GM21737 (cell line): Measurements from ENCODE around the gene CYP4F3.
"Not testable (repeated sequence)": the region's sequence is repeated elsewhere in the genome, so short reads cannot be mapped to it uniquely, and the experiment has no call there.

Experiments used
- ATAC-seq: cut with Tn5 transposase; IDR thresholded peaks from one replicate; pipeline ENCODE4 v1.9.1; 2021; ENCODE audit warnings: mild to moderate bottlenecking, moderate library complexity; ENCODE audit not compliant: unreplicated experiment

Gene CYP4F3

DNA sequence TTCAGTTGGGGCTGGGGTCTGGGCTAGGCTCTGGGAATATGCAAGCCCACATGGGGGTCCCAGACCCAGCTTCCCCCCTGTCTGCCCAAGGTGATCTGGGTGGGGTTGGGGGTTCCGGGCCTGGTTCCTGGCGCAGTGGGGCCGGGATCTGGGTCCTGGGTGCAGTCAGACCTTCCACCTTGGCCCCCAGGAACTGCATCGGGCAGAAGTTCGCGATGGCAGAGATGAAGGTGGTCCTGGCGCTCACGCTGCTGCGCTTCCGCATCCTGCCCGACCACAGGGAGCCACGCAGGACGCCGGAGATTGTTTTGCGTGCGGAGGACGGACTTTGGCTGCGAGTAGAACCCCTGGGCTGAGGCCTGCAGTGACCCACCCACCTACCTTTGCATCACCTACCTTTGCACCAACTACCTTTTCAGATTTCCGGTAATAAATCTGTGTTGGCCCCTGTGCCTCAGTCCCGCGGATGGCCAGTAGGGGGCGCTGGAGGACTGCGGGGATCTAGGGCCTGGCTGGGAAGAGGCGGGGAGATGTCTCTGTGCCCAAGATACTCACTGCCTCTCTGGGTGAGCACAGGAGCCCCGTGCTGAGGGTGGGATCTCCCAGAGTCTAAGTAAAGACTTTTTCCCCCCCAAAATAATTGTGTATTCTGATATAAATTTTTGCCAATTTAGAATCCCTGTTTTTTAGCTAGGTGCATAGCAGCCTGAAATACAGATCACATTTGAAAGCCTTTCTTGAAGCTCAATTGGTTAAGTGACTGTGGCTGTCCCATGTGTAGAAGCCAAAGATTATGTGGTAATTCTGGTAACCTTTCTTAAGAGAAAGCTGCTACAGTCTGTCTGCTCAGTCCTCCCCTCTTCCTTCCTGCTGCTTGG is 11.5 kb upstream of the CYP4F3 start:
- no peak for ATAC-seq

DNA sequence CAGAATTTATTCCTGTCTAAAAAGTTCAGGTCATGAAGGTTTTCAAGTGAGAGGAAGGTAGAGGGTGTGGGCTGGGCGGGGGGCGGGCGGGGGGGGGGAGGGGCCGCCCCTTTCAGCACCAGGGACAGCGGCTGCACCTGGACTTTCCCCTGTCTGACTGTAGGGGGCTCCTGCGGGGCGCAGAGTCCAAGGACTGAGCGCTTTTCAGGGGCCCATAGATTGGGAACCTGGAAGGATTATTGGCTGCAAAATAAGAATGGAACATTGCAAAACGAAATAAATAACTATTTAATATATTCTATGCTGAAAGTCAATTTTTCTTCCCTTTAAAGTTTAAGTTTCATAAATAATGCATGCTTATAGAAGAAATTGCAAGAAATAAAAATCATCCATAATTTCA is 8.9 kb upstream of the CYP4F3 start:
- ATAC-seq = no peak

DNA sequence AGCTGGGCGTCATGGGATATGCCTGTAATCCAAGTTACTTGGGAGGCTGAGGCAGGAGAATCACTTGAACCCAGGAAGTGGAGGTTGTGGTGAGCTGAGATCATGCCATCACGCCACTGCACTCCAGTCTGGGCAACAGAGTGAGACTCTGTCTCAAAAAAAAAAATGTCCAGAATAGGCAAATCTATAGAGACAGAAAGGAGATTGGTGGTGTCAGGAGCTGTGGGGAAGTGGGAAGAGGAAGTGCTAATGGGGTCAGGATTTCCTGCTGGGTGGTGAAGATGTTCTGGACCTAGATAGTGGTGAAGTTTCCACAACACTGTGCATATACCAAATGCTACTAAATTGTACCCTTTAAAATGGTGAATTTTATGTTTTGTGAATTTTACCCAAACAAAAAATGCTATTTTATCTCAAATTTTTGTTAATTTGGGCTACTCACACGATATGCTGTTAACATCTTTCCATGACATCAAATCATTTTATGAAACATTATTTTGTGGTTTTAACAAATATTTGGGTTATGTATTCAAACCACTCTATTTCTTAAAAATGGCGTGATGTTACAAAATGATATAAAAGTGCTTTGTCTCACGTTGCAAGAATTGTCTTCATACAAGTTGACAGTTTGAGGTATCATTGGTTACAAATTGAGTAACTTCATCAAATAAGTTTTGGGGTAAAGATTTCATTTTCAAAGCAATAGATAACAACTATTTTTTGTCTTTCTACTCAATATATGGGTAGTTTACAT is 7.4 kb upstream of the CYP4F3 start:
- ATAC-seq = no peak

DNA sequence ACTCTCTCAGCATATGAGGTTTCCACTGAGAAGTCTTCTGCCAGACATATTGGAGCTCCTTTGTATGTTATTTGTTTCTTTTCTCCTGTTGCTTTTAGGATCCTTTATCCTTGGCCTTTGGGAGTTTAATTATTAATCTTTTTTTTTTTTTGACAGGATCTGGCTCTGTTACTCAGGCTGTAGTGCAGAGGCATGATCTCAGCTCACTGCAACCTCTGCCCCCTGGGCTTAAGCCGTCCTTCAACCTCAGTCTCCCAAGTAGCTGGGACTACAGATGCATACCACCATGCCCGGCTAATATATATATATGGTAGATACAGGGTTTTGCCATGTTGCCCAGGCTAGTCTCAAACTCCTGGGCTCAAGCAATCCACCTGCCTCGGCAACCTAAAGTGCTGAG is 6.6 kb upstream of the CYP4F3 start:
- no peak for ATAC-seq

DNA sequence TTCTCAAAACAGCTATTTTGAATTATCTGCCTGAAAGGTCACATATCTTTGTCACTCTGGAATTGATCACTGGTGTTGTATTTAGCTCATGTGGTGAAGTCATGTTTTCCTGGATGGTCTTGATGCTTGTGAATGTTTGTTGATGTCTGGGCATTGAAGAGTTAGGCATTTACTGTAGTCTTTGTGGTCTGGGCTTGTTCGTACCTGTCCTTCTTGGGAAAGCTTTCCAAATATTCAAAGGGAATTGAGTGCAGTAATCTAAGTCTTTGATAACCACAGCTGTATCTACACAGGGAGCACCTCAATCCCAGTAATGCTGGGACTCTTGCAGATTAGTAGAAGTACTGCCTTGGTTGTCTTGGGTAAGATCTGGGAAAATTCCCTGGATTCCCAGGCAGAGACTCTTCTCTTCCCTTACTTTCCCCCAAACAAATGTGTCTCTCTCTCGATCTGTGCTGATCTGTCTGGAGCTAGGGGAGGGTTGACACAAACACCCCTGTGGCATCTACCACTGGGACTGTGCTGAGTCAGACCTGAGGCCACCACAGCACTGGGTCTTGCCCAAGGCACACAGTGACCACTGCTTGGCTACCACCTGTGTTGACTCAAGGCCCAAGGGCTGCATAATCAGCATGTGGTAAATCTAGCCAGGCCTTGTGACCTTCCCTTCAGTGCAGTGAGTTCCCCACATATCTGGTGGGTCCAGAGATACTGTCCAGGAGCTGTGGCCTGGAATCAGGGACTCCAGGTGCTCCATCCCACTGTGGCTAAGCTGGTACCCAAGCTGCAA is 5.5 kb upstream of the CYP4F3 start:
- no peak for ATAC-seq

DNA sequence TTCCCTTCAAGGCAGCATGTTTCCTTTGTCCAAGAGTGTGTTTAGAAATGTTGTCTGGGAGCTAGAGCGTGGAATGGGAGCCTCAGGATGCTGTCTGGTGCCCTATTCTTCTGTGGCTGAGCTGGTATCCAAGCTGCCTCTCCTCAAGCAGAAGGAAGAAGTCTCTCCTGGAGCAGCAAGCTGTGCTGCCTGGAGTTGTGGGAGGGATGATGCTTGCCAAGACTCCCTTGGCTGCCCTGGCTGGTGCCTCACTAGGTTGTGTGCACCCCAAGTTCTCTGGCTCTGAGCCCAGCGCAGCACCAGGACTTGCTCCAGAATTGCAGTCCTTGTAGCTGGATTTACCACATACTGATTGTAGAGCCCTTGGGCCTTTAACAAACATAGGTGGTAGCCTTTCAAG is 4.7 kb upstream of the CYP4F3 start:
- ATAC-seq = no peak

DNA sequence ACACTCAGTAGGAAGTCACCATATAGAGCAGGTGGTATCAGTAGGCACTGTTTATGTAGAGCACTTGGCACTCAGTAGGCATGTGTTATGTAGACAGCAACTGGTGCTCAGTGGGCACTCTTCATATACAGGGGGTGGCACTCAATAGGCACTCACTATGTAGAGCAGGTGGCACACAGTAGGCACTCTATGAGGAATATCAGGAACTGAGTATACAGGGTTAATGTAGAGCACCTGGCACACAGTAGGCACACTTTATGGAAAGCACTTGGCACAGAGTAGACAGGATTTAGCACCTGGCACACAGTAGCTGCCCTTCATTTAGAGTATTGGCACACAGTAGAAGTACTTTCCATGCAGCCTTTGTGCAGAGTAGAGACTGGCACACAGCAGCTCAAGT is 1.1 kb upstream of the CYP4F3 start:
- ATAC-seq = no peak

DNA sequence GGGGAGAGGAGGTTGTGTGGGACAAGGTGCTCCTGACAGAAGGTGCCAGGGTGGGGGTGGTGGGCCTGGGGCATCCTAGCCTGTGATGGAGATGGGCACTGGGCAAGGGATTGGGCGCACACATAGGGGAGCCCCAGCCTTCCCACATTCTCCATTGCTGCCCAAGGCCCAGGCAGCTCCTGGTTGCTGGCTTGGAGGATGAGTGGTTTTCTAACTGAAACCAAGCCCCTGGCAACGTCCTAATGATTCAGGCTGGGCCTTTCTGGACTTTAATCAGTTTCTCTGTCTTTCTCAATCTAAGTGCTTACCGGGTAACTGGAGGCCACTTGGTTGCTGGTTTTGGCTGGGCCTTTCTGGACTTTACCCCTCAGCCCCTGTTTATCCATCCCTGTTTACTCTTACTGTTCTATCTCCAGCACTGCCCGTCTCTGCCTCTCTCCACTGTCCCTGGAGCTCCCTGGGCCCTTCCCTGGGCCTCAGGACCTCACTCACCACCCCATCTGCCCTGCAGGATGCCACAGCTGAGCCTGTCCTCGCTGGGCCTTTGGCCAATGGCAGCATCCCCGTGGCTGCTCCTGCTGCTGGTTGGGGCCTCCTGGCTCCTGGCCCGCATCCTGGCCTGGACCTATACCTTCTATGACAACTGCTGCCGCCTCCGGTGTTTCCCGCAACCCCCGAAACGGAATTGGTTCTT is 354 bp downstream of the CYP4F3 start:
- no peak for ATAC-seq

DNA sequence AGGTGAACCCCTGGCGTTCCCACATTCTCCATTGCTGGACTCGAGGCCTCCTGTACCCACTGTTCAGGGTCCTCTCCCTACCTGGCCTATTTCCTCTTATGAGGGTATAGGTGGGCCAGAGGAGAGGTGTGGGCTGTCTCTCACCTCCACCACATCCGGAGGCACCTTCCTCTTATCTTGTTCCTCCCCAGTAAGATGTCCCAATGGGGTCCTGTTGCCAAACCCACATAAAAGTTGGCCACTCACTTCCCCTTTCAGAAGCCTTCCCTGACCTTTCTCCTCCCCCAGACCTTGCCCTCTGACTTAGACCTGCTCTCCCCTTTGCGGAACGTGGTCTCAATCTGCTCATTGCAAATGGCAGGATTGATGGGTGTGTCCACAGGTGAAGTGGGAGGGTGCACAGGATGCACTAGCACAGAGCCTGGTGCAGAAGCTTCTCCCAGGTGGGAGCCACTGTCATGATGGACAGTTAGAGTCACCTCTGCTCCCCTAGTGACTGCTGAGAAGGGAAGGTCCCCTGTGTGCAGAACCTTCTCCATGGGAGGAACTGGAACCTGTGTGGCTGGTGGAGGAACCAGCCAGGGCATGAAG is 1.3 kb downstream of the CYP4F3 start:
- ATAC-seq = no peak

DNA sequence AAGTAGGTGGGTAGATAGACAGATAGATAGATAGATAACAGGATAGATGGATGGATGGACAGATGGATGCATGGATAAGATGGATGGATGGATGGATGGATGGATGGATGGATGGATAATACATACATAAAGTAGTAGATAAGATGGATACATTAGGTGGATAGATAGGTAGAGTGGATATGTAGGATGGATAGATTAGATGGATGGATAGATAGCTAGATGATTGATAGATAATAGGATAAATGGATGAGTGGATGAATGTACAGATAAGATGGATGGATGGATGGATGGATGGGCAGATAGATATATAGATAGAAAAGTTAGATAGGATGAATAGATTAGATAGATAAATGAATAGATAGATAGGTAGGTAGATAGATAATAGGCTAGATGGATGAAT is 2.1 kb downstream of the CYP4F3 start:
- ATAC-seq = no peak

DNA sequence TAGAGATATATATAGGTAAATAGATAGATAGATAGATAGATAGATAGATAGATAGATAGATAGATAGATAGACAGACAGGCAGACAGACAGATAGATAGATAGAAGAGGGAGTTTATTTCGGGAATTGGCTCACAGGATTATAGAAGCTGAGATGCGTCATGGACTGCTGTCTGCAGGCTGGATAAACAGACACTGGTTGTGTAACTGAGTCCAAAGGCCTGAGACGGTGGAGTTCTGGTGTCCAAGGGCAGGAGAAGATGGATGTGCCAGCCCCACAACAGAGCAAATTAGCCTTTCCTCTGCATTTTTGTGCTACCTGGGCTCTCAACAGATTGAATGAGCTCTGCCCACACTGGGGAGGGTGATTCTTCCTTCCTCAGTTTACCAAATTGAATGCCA is 2.7 kb downstream of the CYP4F3 start:
- ATAC-seq = no peak

DNA sequence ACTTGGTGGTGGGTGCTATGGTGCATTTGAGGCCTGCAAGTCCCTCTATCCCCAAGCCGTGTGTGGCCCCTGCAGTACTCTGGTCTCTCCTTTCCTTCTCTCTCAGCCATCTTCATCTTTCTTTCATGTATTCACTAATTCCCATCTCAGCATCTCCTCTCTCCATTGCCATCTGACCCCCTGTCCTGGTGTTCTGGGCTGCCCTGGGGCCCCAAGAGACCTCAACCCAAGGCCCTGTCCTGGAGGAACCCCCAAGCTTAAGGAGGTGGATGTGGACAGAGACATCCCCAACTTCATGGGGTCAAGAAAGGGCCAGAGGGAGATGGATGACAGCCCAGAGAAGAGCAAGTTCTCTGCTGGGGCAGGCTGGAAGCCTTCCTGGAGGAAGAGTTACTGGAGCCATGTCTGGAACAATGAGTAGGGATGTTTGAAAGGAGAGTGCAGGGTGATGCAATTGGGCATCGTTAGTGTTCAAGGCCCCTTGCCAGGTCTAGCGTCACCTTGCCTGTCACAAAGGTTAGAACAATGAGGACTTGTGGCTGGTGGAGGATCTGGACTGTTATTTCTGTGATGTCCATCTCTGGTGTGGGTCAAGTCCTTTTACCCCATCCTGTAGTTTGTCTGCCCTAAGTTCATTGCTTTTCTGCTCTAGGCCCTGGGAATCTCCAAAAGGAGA is 3.5 kb downstream of the CYP4F3 start:
- no peak for ATAC-seq

DNA sequence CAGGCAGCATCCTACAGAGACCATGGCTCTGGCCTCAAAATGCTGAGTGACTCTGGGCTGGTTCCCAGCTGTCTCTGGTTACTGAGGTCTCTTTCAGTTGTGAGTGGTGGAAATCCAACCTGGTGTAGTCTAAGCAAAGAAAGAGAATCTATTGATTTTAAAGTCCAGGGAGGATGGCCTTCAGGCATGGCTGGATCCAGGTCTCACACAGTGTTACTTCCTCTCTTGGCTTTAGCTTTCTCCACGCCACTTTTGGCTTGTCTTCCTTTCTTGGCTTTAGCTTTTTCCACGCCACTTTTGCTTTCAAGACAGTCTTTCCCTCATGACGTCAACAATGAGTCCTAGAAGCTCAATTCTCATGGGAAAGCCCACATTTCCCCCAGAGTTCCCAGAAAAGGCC is 4.1 kb downstream of the CYP4F3 start:
- no peak for ATAC-seq

DNA sequence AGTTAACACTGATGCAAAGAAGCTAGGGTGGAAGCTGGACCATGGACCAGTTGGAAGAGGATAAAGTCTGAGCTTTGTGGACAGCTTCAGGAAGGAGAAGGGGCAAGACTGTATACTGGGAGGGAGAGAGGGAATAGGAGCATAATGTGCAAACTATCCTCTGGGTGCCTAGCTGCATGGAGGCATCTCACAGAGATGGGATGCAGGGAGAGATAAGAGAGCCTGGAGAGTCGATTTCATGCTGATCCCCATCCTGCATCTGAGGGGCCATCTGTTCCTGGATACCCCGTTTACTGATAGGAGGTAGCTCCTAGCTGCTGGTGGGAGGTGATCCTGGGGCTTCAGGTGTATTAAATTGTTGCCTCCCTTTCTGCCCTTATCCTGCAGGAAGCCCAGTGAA is 8.8 kb downstream of the CYP4F3 start:
- ATAC-seq = no peak

DNA sequence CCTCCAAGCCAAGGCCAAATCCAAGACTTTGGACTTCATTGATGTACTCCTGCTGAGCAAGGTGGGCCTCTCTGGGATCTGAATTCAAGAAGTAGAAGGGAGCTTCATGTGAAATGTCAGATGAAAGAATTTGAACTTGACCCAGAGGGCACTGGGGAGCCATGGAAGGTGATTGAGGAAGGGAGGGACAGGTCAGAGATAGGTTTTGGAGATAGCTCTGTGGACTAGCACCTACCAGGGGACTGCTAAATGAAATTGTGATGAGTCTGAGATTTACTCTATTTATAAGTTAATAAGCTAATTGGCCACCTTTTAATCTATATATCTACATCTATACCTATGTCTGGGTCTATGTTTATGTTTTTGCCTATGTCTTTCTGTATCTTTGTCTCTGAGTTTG is 9.4 kb downstream of the CYP4F3 start:
- ATAC-seq = not testable (repeated sequence)

DNA sequence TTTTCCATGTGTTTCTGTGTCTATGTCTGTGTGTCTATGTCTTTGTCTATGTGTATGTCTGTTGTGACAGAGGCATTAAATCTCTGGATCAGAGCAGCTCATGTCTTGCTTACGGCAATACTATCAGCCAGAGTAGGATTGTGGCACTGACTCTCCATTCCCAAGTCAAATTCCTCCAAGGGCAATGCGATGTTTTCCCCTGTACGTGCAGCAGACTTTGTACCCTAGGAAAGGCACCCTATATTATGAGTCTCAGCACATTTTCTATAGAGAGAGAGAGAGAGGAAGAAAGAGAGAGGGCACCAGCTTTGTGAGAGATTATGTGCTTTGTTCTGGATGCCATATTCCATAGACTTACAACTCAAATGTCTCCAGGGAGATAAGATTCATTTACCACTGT is 11.1 kb downstream of the CYP4F3 start:
- no peak for ATAC-seq

DNA sequence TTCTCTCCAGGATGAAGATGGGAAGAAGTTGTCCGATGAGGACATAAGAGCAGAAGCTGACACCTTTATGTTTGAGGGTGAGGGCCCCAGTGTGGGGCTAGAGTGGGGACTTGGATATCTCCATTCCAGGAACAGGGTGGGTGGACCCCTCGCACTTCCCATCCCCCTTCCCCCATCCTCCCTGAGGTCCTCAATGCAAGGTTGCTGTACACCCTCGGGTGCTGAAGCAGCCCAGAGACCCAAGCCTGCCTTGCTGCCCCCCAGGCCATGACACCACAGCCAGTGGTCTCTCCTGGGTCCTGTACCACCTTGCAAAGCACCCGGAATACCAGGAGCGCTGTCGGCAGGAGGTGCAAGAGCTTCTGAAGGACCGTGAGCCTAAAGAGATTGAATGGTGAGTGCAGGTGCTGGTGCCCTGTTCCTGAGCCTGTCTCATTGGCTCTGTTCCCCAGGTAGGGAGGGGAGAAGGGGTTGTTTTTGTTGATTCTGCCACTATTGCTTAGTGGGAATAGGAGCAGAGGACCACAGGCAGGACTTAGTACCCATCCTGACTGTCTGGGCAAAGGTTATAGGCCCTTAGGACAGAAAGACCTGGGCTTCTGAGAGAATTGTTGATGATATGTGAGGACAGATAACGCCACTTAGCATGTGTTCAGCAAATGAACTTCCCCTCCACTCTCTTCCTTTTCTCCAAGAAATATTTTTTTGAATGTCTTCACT is 12.0 kb downstream of the CYP4F3 start:
- no peak for ATAC-seq

DNA sequence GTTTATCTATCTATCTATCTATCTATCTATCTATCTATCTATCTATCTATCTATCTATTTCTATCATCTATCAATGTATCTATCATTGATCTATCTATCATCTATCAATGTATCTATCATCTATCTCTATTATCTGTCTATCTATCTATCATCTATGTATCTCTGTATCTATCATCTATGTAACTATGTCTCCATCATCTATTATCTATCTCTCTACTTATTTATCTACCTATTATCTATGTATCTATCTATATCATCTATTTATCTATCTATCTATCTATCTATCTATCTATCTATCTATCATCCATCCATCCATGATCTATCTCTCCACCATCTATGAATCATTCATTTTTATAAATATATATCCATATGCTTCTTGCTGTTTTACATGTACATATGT is 15.8 kb downstream of the CYP4F3 start:
- ATAC-seq = no peak

DNA sequence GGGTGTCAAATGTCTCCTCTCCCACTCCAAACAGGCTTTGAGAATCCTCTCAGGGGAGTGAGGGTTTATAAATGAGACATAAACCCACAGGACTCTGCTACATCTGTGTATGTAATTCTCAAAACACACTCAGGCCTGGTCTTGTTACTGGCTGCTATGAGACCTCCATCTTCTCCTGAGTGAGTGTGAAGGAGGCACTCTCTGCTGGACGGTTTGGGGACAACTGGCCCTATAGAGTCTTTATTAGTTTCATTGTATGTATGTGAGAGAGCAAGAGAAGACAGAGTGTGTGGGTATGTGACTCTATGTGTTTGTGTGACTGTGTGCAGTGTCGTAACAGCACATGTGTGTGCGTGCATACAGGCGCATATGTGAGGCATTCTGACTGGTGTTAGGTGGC is 22.6 kb downstream of the CYP4F3 start:
- ATAC-seq = no peak
